Neural cell (in vitro differentiated cells): ENCODE results near the gene KAT2A. TPM values are rescaled to one million over a fixed set of nuclear protein-coding genes. Genes with fewer than 3 reads are reported as not detected.

ENCODE experiments used
- H2AFZ ChIP-seq: fragments of 200-600, 300-800 bp; sonication (generic), shearing (Covaris generic); 2 replicates; pipeline ENCODE4 v1.6.0; 2014; ENCODE audit warnings: low read depth, mild to moderate bottlenecking, antibody characterized with exemption, low read length, moderate library complexity
- H3F3A ChIP-seq: fragments of 200-600 bp; shearing (Covaris generic); 2 replicates; pipeline ENCODE4 v1.6.1; 2016; ENCODE audit warnings: mild to moderate bottlenecking, moderate library complexity, mixed read lengths, antibody characterized with exemption, low read length; ENCODE audit not compliant: insufficient read depth, poor library complexity, severe bottlenecking
- H3K27ac ChIP-seq: fragments of 200-600, 300-800 bp; sonication (generic), shearing (Covaris generic); 2 replicates; pipeline ENCODE4 v1.5.1; 2014; ENCODE audit warnings: mild to moderate bottlenecking, low read length, moderate library complexity
- H3K27me3 ChIP-seq: fragments of 300-800, 200-600 bp; sonication (generic), shearing (Covaris generic); 2 replicates; pipeline ENCODE4 v1.6.0; 2014; ENCODE audit warnings: mild to moderate bottlenecking, low read depth, low read length, moderate library complexity; ENCODE audit not compliant: insufficient read depth
- H3K36me3 ChIP-seq: fragments of 300-800, 200-600 bp; sonication (generic), shearing (Covaris generic); 2 replicates; pipeline ENCODE4 v1.5.1; 2014; ENCODE audit warnings: mild to moderate bottlenecking, antibody characterized with exemption, low read length, moderate library complexity; ENCODE audit not compliant: insufficient read depth
- H3K4me2 ChIP-seq: fragments of 300-800, 200-600 bp; sonication (generic), shearing (Covaris generic); 2 replicates; pipeline ENCODE4 v1.6.0; 2014; ENCODE audit warnings: mild to moderate bottlenecking, low read length
- H3K4me3 ChIP-seq: fragments of 300-800, 200-600 bp; sonication (generic), shearing (Covaris generic); 2 replicates; pipeline ENCODE4 v1.5.1; 2014; ENCODE audit warnings: mild to moderate bottlenecking, low read length, moderate library complexity
- H3K79me2 ChIP-seq: fragments of 200-600 bp; shearing (Covaris generic); replicated peaks from 2 replicates; pipeline ENCODE4 v1.6.0; 2014; ENCODE audit warnings: mild to moderate bottlenecking, low read length, moderate library complexity; ENCODE audit not compliant: insufficient read depth
- H3K9ac ChIP-seq: fragments of 300-800, 200-600 bp; sonication (generic), shearing (Covaris generic); 2 replicates; pipeline ENCODE4 v1.6.1; 2016; ENCODE audit warnings: mild to moderate bottlenecking, low read length, mixed read lengths
- H3K9me2 ChIP-seq: fragments of 200-600 bp; shearing (Covaris generic); 2 replicates; pipeline ENCODE4 v1.6.1; 2016; ENCODE audit warnings: mild to moderate bottlenecking, low read length, mixed read lengths; ENCODE audit not compliant: insufficient read depth
- H3K9me3 ChIP-seq: fragments of 200-600, 300-800 bp; sonication (generic), shearing (Covaris generic); 2 replicates; pipeline ENCODE4 v1.6.1; 2016; ENCODE audit warnings: mild to moderate bottlenecking, mixed run types, low read length, moderate library complexity, mixed read lengths
- H4K20me1 ChIP-seq: fragments of 200-600 bp; shearing (Covaris generic); 2 replicates; pipeline ENCODE4 v1.6.1; 2016; ENCODE audit warnings: mild to moderate bottlenecking, mixed run types; ENCODE audit not compliant: insufficient read depth
- EP300 ChIP-seq: fragments of 450-650 bp; conservative IDR thresholded peaks from 2 replicates; pipeline ENCODE4 v1.6.1; 2014; ENCODE audit warnings: antibody characterized with exemption, mild to moderate bottlenecking, moderate library complexity; ENCODE audit not compliant: poor library complexity, severe bottlenecking
- EZH2 ChIP-seq: fragments of 200-600, 300-800 bp; shearing (Covaris generic), sonication (generic); IDR thresholded peaks from 2 replicates; pipeline ENCODE4 v1.6.1; 2014; ENCODE audit warnings: antibody characterized with exemption, low read length, borderline replicate concordance, mild to moderate bottlenecking; ENCODE audit not compliant: insufficient read depth, poor library complexity, severe bottlenecking
- MXI1 ChIP-seq: fragments of 450-650 bp; conservative IDR thresholded peaks from 2 replicates; pipeline ENCODE4 v1.6.1; 2014; ENCODE audit warnings: antibody characterized with exemption, mild to moderate bottlenecking; ENCODE audit not compliant: poor library complexity, severe bottlenecking
- POLR2AphosphoS5 ChIP-seq: IDR thresholded peaks from 2 replicates; pipeline ENCODE4 v1.6.1; 2012
- RAD21 ChIP-seq: fragments of 450-650 bp; conservative IDR thresholded peaks from 2 replicates; pipeline ENCODE4 v1.6.1; 2014; ENCODE audit warnings: antibody characterized with exemption, mild to moderate bottlenecking, moderate library complexity
- SMC3 ChIP-seq: fragments of 450-650 bp; conservative IDR thresholded peaks from 2 replicates; pipeline ENCODE4 v1.6.1; 2014; ENCODE audit warnings: antibody characterized with exemption, mild to moderate bottlenecking, moderate library complexity; ENCODE audit not compliant: poor library complexity
- TAF1 ChIP-seq: IDR thresholded peaks from 2 replicates; pipeline ENCODE4 v1.6.1; 2012; ENCODE audit warnings: low read depth
- polyA plus RNA-seq: library from polyadenylated mRNA; depleted of rRNA; stranded (reverse); fragments of >200 nt; gene quantifications from 2 replicates; pipeline ENCODE4 v1.2.3, GENCODE V29; 2014
- TF ChIP-seq, protein P1 (sequence below): IDR thresholded peaks from 2 replicates; pipeline ENCODE4 v1.6.1; 2012; ENCODE audit warnings: borderline replicate concordance
- TF ChIP-seq, protein P2 (sequence below): fragments of 450-650 bp; IDR thresholded peaks from 2 replicates; pipeline ENCODE4 v1.5.1; 2014; ENCODE audit warnings: antibody characterized with exemption, mild to moderate bottlenecking, moderate library complexity; ENCODE audit not compliant: poor library complexity, severe bottlenecking

KAT2A gene
- polyA plus RNA-seq, 1 donor from 2014 or later: 39.9 TPM

DNA sequence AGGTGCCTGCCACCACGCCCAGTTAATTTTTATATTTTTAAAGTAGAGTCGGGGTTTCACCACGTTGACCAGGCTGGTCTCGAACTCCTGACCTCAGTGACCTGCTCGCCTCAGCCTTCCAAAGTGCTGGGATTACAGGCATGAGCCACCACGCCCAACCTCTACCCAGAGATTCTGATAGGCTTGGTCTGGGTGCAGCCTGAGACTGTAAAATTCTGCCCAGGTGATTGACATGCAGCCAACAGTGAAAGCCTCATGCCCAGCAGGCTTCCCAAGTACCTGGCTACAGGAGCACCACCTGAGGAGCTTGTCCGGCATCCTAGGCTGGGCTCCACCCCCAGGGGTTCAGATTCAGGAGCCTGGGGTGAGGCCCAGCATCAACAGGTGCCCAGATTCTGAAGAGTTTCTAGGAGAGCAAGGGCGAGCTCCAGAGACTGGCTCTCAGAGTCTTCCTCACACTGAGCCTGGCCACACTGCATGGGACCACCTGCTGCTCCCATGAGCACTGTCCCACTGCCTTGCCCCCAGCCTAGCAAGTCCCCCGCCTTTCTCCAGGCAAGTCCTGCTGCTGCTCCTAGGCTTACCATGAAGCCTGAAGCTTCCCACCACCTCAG, 39.5 kb downstream of the KAT2A start:
- H3K9ac ChIP-seq: no peak overlapping the region
- H3K79me2 ChIP-seq: no peaks in the 10 kb centered on the region
- H2AFZ ChIP-seq: no peak overlapping the region
- H3F3A ChIP-seq: no peaks in the 10 kb centered on the region
- H3K27me3 ChIP-seq: no peaks in the 10 kb centered on the region
- TF ChIP-seq SMC3 (no peak), EP300 (no peak), TAF1 (no peak), POLR2AphosphoS5 (no peak), EZH2 (no peak), MXI1 (no peak), RAD21 (no peak)
- TF ChIP-seq, protein P1, sequence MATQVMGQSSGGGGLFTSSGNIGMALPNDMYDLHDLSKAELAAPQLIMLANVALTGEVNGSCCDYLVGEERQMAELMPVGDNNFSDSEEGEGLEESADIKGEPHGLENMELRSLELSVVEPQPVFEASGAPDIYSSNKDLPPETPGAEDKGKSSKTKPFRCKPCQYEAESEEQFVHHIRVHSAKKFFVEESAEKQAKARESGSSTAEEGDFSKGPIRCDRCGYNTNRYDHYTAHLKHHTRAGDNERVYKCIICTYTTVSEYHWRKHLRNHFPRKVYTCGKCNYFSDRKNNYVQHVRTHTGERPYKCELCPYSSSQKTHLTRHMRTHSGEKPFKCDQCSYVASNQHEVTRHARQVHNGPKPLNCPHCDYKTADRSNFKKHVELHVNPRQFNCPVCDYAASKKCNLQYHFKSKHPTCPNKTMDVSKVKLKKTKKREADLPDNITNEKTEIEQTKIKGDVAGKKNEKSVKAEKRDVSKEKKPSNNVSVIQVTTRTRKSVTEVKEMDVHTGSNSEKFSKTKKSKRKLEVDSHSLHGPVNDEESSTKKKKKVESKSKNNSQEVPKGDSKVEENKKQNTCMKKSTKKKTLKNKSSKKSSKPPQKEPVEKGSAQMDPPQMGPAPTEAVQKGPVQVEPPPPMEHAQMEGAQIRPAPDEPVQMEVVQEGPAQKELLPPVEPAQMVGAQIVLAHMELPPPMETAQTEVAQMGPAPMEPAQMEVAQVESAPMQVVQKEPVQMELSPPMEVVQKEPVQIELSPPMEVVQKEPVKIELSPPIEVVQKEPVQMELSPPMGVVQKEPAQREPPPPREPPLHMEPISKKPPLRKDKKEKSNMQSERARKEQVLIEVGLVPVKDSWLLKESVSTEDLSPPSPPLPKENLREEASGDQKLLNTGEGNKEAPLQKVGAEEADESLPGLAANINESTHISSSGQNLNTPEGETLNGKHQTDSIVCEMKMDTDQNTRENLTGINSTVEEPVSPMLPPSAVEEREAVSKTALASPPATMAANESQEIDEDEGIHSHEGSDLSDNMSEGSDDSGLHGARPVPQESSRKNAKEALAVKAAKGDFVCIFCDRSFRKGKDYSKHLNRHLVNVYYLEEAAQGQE: no peak
- TF ChIP-seq, protein P2, sequence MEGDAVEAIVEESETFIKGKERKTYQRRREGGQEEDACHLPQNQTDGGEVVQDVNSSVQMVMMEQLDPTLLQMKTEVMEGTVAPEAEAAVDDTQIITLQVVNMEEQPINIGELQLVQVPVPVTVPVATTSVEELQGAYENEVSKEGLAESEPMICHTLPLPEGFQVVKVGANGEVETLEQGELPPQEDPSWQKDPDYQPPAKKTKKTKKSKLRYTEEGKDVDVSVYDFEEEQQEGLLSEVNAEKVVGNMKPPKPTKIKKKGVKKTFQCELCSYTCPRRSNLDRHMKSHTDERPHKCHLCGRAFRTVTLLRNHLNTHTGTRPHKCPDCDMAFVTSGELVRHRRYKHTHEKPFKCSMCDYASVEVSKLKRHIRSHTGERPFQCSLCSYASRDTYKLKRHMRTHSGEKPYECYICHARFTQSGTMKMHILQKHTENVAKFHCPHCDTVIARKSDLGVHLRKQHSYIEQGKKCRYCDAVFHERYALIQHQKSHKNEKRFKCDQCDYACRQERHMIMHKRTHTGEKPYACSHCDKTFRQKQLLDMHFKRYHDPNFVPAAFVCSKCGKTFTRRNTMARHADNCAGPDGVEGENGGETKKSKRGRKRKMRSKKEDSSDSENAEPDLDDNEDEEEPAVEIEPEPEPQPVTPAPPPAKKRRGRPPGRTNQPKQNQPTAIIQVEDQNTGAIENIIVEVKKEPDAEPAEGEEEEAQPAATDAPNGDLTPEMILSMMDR: no peak
- no peaks in the 10 kb centered on the region for H3K9me3 ChIP-seq
- no peak overlapping the region for H3K4me3 ChIP-seq
- no peak overlapping the region for H3K4me2 ChIP-seq
- H3K9me2 ChIP-seq: no peaks in the 10 kb centered on the region
- no peaks in the 10 kb centered on the region for H4K20me1 ChIP-seq
- no peaks in the 10 kb centered on the region for H3K36me3 ChIP-seq
- no peak overlapping the region for H3K27ac ChIP-seq

DNA sequence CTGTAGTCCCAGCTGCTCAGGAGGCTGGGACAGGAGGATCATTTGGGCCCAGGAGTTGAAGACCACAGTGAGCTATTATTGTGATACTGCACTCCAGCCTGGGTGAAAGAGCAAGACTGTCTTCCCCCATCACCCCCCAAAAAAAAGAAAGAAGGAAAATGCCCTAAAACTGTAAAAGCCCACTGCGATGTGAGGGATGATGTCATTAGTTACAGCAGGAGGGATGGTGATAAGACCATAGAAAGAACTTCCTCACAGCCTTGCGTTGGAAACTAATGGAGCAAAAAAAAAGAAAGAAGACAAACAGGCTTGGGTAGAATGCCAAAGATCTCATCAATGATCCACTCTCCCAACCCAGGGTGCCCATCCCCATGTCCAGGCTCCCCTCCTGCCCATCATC, 41.6 kb downstream of the KAT2A start:
- Histone ChIP-seq H3K4me2 (no peak overlapping the region), H3K36me3 (no peaks in the 10 kb centered on the region), H3K9me2 (no peaks in the 10 kb centered on the region), H2AFZ (no peak overlapping the region), H3K79me2 (no peaks in the 10 kb centered on the region), H3K27me3 (no peaks in the 10 kb centered on the region), H3K4me3 (no peak overlapping the region), H3K9me3 (no peaks in the 10 kb centered on the region), H3K27ac (no peak overlapping the region), H3F3A (no peaks in the 10 kb centered on the region), H3K9ac (no peak overlapping the region), H4K20me1 (no peaks in the 10 kb centered on the region)
- TF ChIP-seq, protein P2: no peak
- TF ChIP-seq, protein P1: no peak
- no peak for TF ChIP-seq POLR2AphosphoS5
- TF ChIP-seq TAF1: no peak
- TF ChIP-seq RAD21: no peak
- TF ChIP-seq MXI1: no peak
- no peak for TF ChIP-seq EP300
